ENCODE measurements around the gene TMOD1. TPM values are rescaled to one million over a fixed set of nuclear protein-coding genes. Genes with fewer than 3 reads are reported as not detected.

Gene TMOD1
- total RNA-seq, 3 donors from 2014 or later (not counting 1 experiment from before 2014, with no cell fraction given): 1.9 to 3.2 (median 2.0) TPM

GRCh38 chr9:97525451-97525850 is 24.0 kb downstream of the TMOD1 start:
- Mint-ChIP-seq H3K27ac (no peak overlapping the region), H3K36me3 (no peaks in the 10 kb centered on the region), H3K27me3 (ENCODE audit: low read depth in 2 of 2) (peaks cover 11 to 16% of the 10 kb centered on the region in 2 donors), H3K4me3 (no peak overlapping the region), H3K9me3 (no peaks in the 10 kb centered on the region), H3K4me1 (no peaks in the 10 kb centered on the region)
- H3K27me3 ChIP-seq (ENCODE audit: control insufficient read depth, insufficient read depth, low read length): no peaks in the 10 kb centered on the region
- no peaks in the 10 kb centered on the region for H3K9me3 ChIP-seq (ENCODE audit: control insufficient read depth, insufficient read depth, low read length)
- ATAC-seq (no peak), DNase-seq (no peak)
- WGBS (ENCODE audit: insufficient coverage): 64% methylated on average over 1 of the region's 2 CpGs
- no peaks in the 10 kb centered on the region for H3K36me3 ChIP-seq (ENCODE audit: control insufficient read depth, insufficient read depth, low read length)
- H3K27ac ChIP-seq (ENCODE audit: low read length): no peak overlapping the region
- no peak for TF ChIP-seq CTCF (IDR thresholded peaks at IDR 0.05)
- intact Hi-C loops (cut with micrococcal nuclease): no loop called here
- H3K4me1 ChIP-seq (ENCODE audit: control insufficient read depth, insufficient read depth, low read length): no peaks in the 10 kb centered on the region
- no peak overlapping the region for H3K4me3 ChIP-seq (ENCODE audit: low read length)

- H3K4me3 ChIP-seq (ENCODE audit: low read length): no peak overlapping the region
- Mint-ChIP-seq H3K4me3 (no peak overlapping the region), H3K27me3 (ENCODE audit: low read depth in 2 of 2) (peaks cover 11 to 12% of the 10 kb centered on the region in 2 donors), H3K36me3 (no peaks in the 10 kb centered on the region), H3K9me3 (no peaks in the 10 kb centered on the region), H3K27ac (no peak overlapping the region), H3K4me1 (no peaks in the 10 kb centered on the region)
- H3K4me1 ChIP-seq (ENCODE audit: control insufficient read depth, insufficient read depth, low read length): no peaks in the 10 kb centered on the region
- no peak for ATAC-seq
- intact Hi-C loops (cut with micrococcal nuclease): no loop called here
- no peak for DNase-seq
- WGBS (ENCODE audit: insufficient coverage): 94% methylated on average over 7 of the region's 7 CpGs
- no peak for TF ChIP-seq CTCF (IDR thresholded peaks at IDR 0.05)
- no peak overlapping the region for H3K27ac ChIP-seq (ENCODE audit: low read length)
- no peaks in the 10 kb centered on the region for H3K27me3 ChIP-seq (ENCODE audit: control insufficient read depth, insufficient read depth, low read length)
- no peaks in the 10 kb centered on the region for H3K9me3 ChIP-seq (ENCODE audit: control insufficient read depth, insufficient read depth, low read length)
- no peaks in the 10 kb centered on the region for H3K36me3 ChIP-seq (ENCODE audit: control insufficient read depth, insufficient read depth, low read length)
These were observed 25.6 kb downstream of the TMOD1 start for GRCh38 chr9:97526895-97527575.

- Histone ChIP-seq H3K27me3 (ENCODE audit: control insufficient read depth, insufficient read depth, low read length) (no peaks in the 10 kb centered on the region), H3K36me3 (ENCODE audit: control insufficient read depth, insufficient read depth, low read length) (no peaks in the 10 kb centered on the region), H3K4me1 (ENCODE audit: control insufficient read depth, insufficient read depth, low read length) (no peaks in the 10 kb centered on the region), H3K27ac (ENCODE audit: low read length) (no peak overlapping the region), H3K9me3 (ENCODE audit: control insufficient read depth, insufficient read depth, low read length) (no peaks in the 10 kb centered on the region), H3K4me3 (ENCODE audit: low read length) (no peak overlapping the region)
- no peak overlapping the region for H3K4me3 Mint-ChIP-seq
- H3K27ac Mint-ChIP-seq: no peak overlapping the region
- TF ChIP-seq CTCF (IDR thresholded peaks at IDR 0.05): no peak
- H3K27me3 Mint-ChIP-seq (ENCODE audit: low read depth in 2 of 2): peaks cover 12 to 14% of the 10 kb centered on the region in 2 donors
- DNase-seq (no peak), ATAC-seq (no peak)
- no peaks in the 10 kb centered on the region for H3K9me3 Mint-ChIP-seq
- intact Hi-C loops (cut with micrococcal nuclease): no loop called here
- no peaks in the 10 kb centered on the region for H3K36me3 Mint-ChIP-seq
- H3K4me1 Mint-ChIP-seq: no peaks in the 10 kb centered on the region
- 93% methylated on average over 17 of the region's 18 CpGs for WGBS (ENCODE audit: insufficient coverage)
These were observed 26.4 kb downstream of the TMOD1 start for GRCh38 chr9:97527626-97528528.

Measured in natural killer cell (primary cell).